HuH-7 (cell line): ENCODE data around the gene SIRT4.
"Not testable (repeated sequence)": the region's sequence is repeated elsewhere in the genome, so short reads cannot be mapped to it uniquely, and the experiment has no call there.

ENCODE experiments used
- DNase-seq: peaks from one replicate; pipeline ENCODE4 v3.0.0; 2011; ENCODE audit warnings: low spot score

Gene SIRT4

GRCh38 chr12:120301962-120302815 is at the start of gene SIRT4:
SIRT4 (plus strand) TSS chr12:120302321; CDS start chr12:120303562, 1,241 bp downstream.
- peak; percentile 76 for DNase-seq

- DNase-seq = not testable (repeated sequence)
Measured at GRCh38 chr12:120253313-120253712, 48.8 kb upstream of the SIRT4 start.

GRCh38 chr12:120254809-120255208 is 47.3 kb upstream of the SIRT4 start:
- DNase-seq = no peak

- no peak for DNase-seq
Measured at GRCh38 chr12:120257041-120257821, 44.9 kb upstream of the SIRT4 start.

DNA sequence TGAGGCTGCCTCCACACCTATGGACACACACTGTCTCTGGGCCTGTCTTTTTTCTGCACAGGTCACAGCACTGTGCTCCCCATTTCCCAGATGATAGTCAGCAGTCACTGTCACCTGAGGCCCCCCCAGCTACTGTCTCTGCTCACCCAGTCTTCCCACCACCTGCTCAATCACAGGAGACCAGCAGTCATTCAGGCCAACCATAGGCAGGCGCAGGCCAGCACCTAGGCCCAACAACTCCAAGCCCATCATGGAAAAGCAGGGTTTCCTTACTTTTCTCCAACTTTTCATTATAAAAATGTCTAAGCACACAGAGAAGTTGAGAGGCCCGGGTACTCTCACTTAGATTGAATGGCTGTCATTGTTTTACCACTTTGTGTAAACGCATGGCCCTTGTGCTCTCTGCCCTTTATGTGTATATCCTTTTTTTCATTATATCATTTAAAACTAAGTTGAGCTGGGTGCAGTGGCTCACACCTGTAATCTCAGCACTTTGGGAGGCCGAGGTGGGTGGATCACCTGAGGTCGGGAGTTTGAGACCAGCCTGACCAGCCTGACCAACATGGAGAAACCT is 43.7 kb upstream of the SIRT4 start:
- DNase-seq = no peak

- no peak for DNase-seq
Measured at GRCh38 chr12:120259418-120260202, 42.5 kb upstream of the SIRT4 start.

DNA sequence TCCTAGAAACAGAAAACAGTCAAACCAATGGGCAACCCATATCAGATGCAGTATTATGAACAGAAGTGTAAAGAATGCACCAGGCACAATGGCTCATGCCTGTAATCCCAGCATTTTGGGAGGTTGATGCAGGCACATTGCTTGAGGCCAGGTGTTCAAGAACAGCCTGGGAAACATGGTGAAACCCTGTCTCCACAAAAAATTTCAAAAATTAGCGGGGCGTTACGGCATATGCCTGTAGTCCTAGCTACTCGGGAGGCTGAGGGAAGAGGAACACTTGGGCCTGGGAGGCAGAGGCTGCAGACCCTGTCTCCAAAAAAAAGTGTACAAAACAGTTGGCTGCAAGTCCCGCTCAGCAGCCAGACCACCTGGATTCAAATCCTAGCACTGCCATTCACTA is 41.5 kb upstream of the SIRT4 start:
- no peak for DNase-seq

- DNase-seq = no peak
Measured at GRCh38 chr12:120261951-120262851, 39.9 kb upstream of the SIRT4 start.

GRCh38 chr12:120262852-120263747 is 39.0 kb upstream of the SIRT4 start:
- no peak for DNase-seq

DNA sequence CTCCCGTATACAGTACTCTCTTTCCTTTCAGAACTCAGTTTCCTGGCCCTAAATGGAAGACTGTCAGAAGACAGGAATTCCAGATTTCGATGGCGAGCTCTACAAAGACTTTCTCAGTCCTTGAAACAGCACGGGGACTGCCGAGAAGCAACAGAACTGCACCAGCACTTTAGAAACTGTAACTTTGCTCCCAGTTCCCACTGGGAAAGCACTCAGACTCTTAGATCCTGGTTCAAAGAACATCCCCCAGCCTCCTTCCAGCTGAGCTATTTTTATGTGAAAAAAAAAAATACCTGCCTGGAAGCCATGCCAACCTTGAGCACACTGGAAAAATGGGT is 38.4 kb upstream of the SIRT4 start:
- no peak for DNase-seq

- DNase-seq = no peak
Measured at GRCh38 chr12:120264086-120264903, 37.8 kb upstream of the SIRT4 start.

DNA sequence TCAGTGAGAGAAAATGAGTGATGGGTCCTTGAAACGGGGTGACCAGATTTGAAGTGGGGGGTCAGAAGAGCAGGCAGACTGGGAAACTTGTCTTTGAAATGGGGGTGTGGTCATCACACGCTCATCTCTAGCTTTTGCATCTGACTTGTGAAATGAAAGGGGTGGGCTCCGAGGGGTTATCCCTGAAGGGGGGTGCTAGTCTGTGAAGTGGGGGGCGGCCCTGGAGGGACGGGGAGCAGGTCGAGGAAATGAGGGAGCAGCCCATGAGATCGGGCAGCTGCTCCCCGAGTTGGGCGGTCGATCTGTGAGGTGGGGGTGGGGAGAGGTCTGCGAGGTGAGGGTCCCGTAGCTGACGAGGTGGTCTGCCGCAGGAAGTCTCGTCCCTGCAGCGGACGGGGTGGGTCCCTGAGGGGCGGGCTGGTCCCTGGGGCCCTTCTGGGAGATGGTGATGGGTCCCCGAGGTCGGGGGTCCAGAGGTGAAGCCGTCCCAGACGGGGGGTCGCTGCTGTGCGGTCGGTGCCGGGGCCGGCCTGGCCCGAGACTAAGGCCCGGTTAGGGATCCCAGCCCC is 37.1 kb upstream of the SIRT4 start:
- DNase-seq = no peak

DNA sequence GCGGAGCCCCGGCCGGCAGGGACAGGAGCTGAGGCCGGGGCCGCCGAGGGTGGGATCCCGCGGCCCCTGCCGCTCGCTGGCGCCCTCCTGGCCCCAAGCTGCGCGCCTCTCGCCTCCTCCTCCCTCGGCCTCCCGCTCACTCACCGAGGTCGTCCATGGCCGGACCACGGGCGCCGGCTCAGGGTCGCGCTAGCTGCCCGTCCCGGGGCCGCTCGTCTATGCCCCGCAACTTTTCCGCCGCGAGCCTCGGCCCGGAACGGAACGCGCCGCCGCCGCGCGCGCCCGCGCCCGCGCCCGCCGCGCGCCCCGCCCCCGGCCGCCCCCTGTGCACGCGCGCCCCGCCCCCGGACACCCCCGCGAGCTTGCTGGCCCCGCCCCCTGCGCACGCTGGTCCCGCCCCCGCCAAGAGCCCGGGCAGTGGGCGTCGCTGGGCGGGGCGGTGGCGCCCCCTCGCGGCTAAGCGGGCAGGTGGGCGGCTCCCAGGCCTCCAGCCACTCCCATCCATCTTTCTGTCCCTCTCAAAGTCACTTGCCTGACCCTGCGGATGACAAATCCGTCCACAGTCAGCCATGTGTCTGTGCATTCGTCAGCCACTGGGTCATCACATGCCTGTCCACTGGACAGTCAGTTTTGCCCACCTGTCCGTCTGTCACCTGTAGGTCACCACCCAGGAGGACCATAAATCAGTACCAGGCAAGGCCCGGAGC is 36.5 kb upstream of the SIRT4 start, which contains the start of gene PXN:
PXN (minus strand) TSS at position 258 of the 707 bp plus-strand sequence; CDS start at position 157, 101 bp downstream.
- DNase-seq = peak; percentile 63

GRCh38 chr12:120266180-120266870 is 35.8 kb upstream of the SIRT4 start:
- DNase-seq = no peak

DNA sequence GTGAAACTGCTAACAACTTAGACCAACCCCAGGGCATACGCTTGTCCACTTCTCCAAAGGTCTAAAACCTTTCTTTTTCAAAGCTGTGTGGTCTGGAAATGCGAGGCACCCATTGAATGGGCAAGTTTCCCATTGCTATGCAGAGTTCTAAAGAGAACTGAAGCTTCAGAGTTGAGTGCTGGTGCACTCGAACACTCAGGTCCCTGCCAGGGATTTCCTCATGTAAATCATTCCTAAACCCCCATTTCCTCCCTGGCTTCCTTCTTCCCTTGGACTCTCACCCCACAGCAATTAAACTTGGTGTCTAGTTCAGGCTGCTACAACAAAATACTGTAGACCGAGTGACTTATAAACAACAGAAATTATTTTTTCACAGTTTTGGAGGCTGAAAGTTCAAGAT is 34.4 kb upstream of the SIRT4 start:
- DNase-seq = no peak

DNA sequence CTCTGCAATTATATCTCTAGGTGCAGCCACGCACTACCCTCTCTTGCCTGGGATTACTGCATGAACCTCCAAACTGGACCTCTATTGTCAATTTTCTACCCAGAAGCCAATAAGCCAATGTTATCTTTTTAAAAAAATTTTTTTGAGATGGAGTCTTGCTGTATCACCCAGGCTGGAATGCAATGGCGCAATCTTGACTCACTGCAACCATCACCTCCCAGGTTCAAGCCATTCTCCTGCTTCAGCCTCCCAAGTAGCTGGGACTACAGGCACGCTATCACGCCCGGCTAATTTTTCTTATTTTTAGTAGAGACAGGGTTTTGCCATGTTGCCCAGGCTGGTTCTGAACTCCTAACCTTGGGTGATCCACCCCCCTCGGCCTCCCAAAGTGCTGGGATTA is 25.4 kb upstream of the SIRT4 start:
- no peak for DNase-seq
